H1 (cell line): ENCODE results near the gene FGF3. TPM values are rescaled to one million over a fixed set of nuclear protein-coding genes. Genes with fewer than 3 reads are reported as not detected.

ENCODE experiments used
- CTCF ChIA-PET: fragments of 300-600 bp; sonication (Branson Sonifier 250); formaldehyde crosslinking; loops from one replicate; lab custom pipeline; 2021; ENCODE audit not compliant: partially characterized antibody; lab: Charles Lee
- POLR2A ChIA-PET: fragments of 300-600 bp; sonication (Branson Sonifier 250); formaldehyde crosslinking; loops from one replicate; lab custom pipeline; 2021; ENCODE audit warnings: inconsistent platforms; ENCODE audit not compliant: partially characterized antibody; lab: Charles Lee
- DNase-seq, 2 experiments: peaks; one replicate each; pipeline versions ENCODE4 v3.0.0 to v3.0.0-alpha.2; 2010 to 2022; ENCODE audit warnings: low spot score in 2 of 2, low read depth in 1 of 2, mixed read lengths in 1 of 2
- FAIRE-seq: peaks from 2 replicates; lab custom pipeline; 2011; peaks lifted over from hg19 to GRCh38; lab: Jason Lieb, UNC
- H2AFZ ChIP-seq: 2 replicates; pipeline ENCODE4 v1.8.1; 2012; ENCODE audit warnings: low read length, inconsistent platforms
- H2AK5ac ChIP-seq: 2 replicates; pipeline ENCODE4 v1.6.1; 2013; ENCODE audit warnings: low read depth, low read length
- H2BK120ac ChIP-seq: replicated peaks from 2 replicates; pipeline ENCODE3; 2013; ENCODE audit warnings: low read depth, low read length, inconsistent platforms
- H2BK12ac ChIP-seq: 2 replicates; pipeline ENCODE4 v1.6.1; 2013; ENCODE audit warnings: low read depth, low read length
- H2BK15ac ChIP-seq: 2 replicates; pipeline ENCODE4 v1.6.1; 2013; ENCODE audit warnings: low read length
- H2BK20ac ChIP-seq: 2 replicates; pipeline ENCODE4 v1.6.1; 2013; ENCODE audit warnings: low read length
- H2BK5ac ChIP-seq: 2 replicates; pipeline ENCODE4 v1.6.1; 2013; ENCODE audit warnings: low read depth, low read length
- H3K14ac ChIP-seq: 2 replicates; pipeline ENCODE4 v1.6.1; 2013; ENCODE audit warnings: inconsistent platforms; ENCODE audit not compliant: insufficient read length
- H3K18ac ChIP-seq: 2 replicates; pipeline ENCODE4 v1.6.1; 2013; ENCODE audit warnings: low read length; ENCODE audit errors: extremely low read depth
- H3K23ac ChIP-seq: 2 replicates; pipeline ENCODE4 v1.6.1; 2013; ENCODE audit warnings: inconsistent platforms; ENCODE audit not compliant: insufficient read length
- H3K23me2 ChIP-seq: 2 replicates; pipeline ENCODE4 v1.6.1; 2013; ENCODE audit warnings: low read depth, low read length
- H3K27ac ChIP-seq: 2 replicates; pipeline ENCODE4 v1.6.1; 2011; ENCODE audit warnings: low read depth, low read length, inconsistent platforms
- H3K27me3 ChIP-seq, 4 experiments: replicated peaks in 1 of 4; 1 replicate in 1 of 4; 2 replicates in 3 of 4; pipeline versions ENCODE4 v1.6.1 to v1.8.1; 2011 to 2013; ENCODE audit warnings: low read length in 3 of 4, mild to moderate bottlenecking in 3 of 4, inconsistent platforms in 2 of 4, mixed read lengths in 2 of 4, moderate library complexity in 1 of 4; ENCODE audit not compliant: control insufficient read depth in 3 of 4, insufficient read depth in 3 of 4; ENCODE audit errors: extremely low read depth in 1 of 4
- H3K36me3 ChIP-seq, 4 experiments: 2 replicates each; pipeline versions ENCODE4 v1.6.1 to v1.8.1; 2011 to 2013; ENCODE audit warnings: mild to moderate bottlenecking in 4 of 4, low read length in 3 of 4, moderate library complexity in 2 of 4, control low read depth in 1 of 4, inconsistent platforms in 1 of 4; ENCODE audit not compliant: insufficient read depth in 4 of 4, control insufficient read depth in 2 of 4
- H3K4ac ChIP-seq: replicated peaks from 2 replicates; pipeline ENCODE3; 2013; ENCODE audit warnings: low read length, low read depth, mixed read lengths, inconsistent platforms; ENCODE audit not compliant: insufficient read length
- H3K4me1 ChIP-seq, 4 experiments: replicated peaks in 1 of 4; 1 replicate in 1 of 4; 2 replicates in 3 of 4; pipeline versions ENCODE4 v1.6.1 to v1.8.1; 2011 to 2013; ENCODE audit warnings: low read length in 3 of 4, inconsistent platforms in 2 of 4, mixed read lengths in 1 of 4; ENCODE audit not compliant: insufficient read depth in 4 of 4, control insufficient read depth in 3 of 4
- H3K4me2 ChIP-seq, 2 experiments: 2 replicates each; pipeline versions ENCODE4 v1.6.1 to v1.8.1; 2011 to 2013; ENCODE audit warnings: low read depth in 2 of 2, low read length in 2 of 2, control low read depth in 1 of 2, inconsistent platforms in 1 of 2, mild to moderate bottlenecking in 1 of 2; ENCODE audit not compliant: insufficient read depth in 1 of 2
- H3K4me3 ChIP-seq, 4 experiments: fragments of 200-600, 300-600 bp in 1 of 4; sonication (generic), shearing (Covaris generic), sonication (Bioruptor Twin) in 1 of 4; 2 replicates each; pipeline versions ENCODE4 v1.5.1 to v1.8.1; 2011 to 2016; ENCODE audit warnings: low read length in 4 of 4, low read depth in 3 of 4, control low read depth in 2 of 4, inconsistent platforms in 2 of 4, mild to moderate bottlenecking in 2 of 4, mixed read lengths in 1 of 4, moderate library complexity in 1 of 4; ENCODE audit not compliant: insufficient read depth in 2 of 4; ENCODE audit errors: extremely low read depth in 1 of 4
- H3K56ac ChIP-seq: replicated peaks from 2 replicates; pipeline ENCODE3; 2013; ENCODE audit warnings: low read depth, mild to moderate bottlenecking, mixed read lengths, low read length, inconsistent platforms; ENCODE audit not compliant: insufficient read length
- H3K79me1 ChIP-seq: 2 replicates; pipeline ENCODE4 v1.6.1; 2013; ENCODE audit warnings: low read depth, low read length, control low read depth
- H3K79me2 ChIP-seq, 2 experiments: 2 replicates each; pipeline versions ENCODE4 v1.6.1 to v1.8.1; 2012 to 2013; ENCODE audit warnings: low read length in 2 of 2, mild to moderate bottlenecking in 2 of 2, inconsistent platforms in 1 of 2; ENCODE audit not compliant: insufficient read depth in 2 of 2, control insufficient read depth in 1 of 2
- H3K9ac ChIP-seq, 4 experiments: replicated peaks in 1 of 4; 1 replicate in 1 of 4; 2 replicates in 3 of 4; pipeline versions ENCODE4 v1.6.1 to v1.8.1; 2011 to 2013; ENCODE audit warnings: low read depth in 3 of 4, low read length in 3 of 4, control low read depth in 2 of 4, mild to moderate bottlenecking in 2 of 4, moderate library complexity in 2 of 4, inconsistent platforms in 1 of 4; ENCODE audit errors: extremely low read depth in 1 of 4
- H3K9me3 ChIP-seq, 2 experiments: 2 replicates each; pipeline versions ENCODE4 v1.6.1 to v1.8.1; 2012 to 2013; ENCODE audit warnings: mild to moderate bottlenecking in 2 of 2, moderate library complexity in 2 of 2, control low read depth in 1 of 2, inconsistent platforms in 1 of 2, low read depth in 1 of 2, low read length in 1 of 2, mixed read lengths in 1 of 2; ENCODE audit not compliant: insufficient read depth in 2 of 2
- H4K20me1 ChIP-seq, 2 experiments: replicated peaks in 1 of 2; 2 replicates each; pipeline versions ENCODE3 to v1.8.1; 2011 to 2013; ENCODE audit warnings: inconsistent platforms in 2 of 2, low read length in 2 of 2, mild to moderate bottlenecking in 1 of 2; ENCODE audit not compliant: insufficient read depth in 2 of 2, control insufficient read depth in 1 of 2
- H4K5ac ChIP-seq: 2 replicates; pipeline ENCODE4 v1.6.1; 2013; ENCODE audit warnings: low read length, low read depth, mixed read lengths, inconsistent platforms; ENCODE audit not compliant: insufficient read length
- H4K8ac ChIP-seq: 2 replicates; pipeline ENCODE4 v1.8.0; 2013; ENCODE audit warnings: mild to moderate bottlenecking, moderate library complexity, low read length, inconsistent platforms; ENCODE audit not compliant: insufficient read depth; ENCODE audit errors: extremely low read depth
- H4K91ac ChIP-seq: replicated peaks from 2 replicates; pipeline ENCODE3; 2013; ENCODE audit warnings: low read length, mixed read lengths, inconsistent platforms; ENCODE audit not compliant: insufficient read length
- ATF2 ChIP-seq: IDR thresholded peaks from 2 replicates; pipeline ENCODE4 v1.6.1; 2012; ENCODE audit warnings: low read length, inconsistent platforms
- CHD2 ChIP-seq: IDR thresholded peaks from 2 replicates; pipeline ENCODE4 v1.6.1; 2012; ENCODE audit warnings: low read length, improper control_type of control experiment
- CREB1 ChIP-seq: IDR thresholded peaks from 2 replicates; pipeline ENCODE4 v1.6.1; 2012; ENCODE audit warnings: inconsistent platforms
- EZH2 ChIP-seq: fragments of 200-600 bp; sonication (generic); IDR thresholded peaks from 2 replicates; pipeline ENCODE4 v1.7.1; 2012; ENCODE audit warnings: low read depth, mild to moderate bottlenecking, moderate library complexity, low read length, inconsistent platforms; ENCODE audit not compliant: severe bottlenecking
- FOSL1 ChIP-seq: IDR thresholded peaks from 2 replicates; pipeline ENCODE4 v1.6.1; 2011; ENCODE audit warnings: mild to moderate bottlenecking, low read depth, low read length, moderate library complexity; ENCODE audit not compliant: insufficient read depth
- HDAC2 ChIP-seq, 2 experiments: fragments of 300-600 bp in 1 of 2; sonication (generic) in 1 of 2; IDR thresholded peaks; 2 replicates each; pipeline ENCODE4 v1.6.1; 2011 to 2012; ENCODE audit warnings: low read depth in 2 of 2, low read length in 2 of 2, mild to moderate bottlenecking in 2 of 2, moderate library complexity in 2 of 2, borderline replicate concordance in 1 of 2, inconsistent platforms in 1 of 2
- RBBP5 ChIP-seq: IDR thresholded peaks from 2 replicates; pipeline ENCODE4 v1.7.1; 2012; ENCODE audit warnings: low read depth, mild to moderate bottlenecking, inconsistent platforms, low read length, moderate library complexity, borderline replicate concordance
- RFX5 ChIP-seq: IDR thresholded peaks from 2 replicates; pipeline ENCODE4 v1.6.1; 2011; ENCODE audit warnings: low read depth, low read length, improper control_type of control experiment, borderline replicate concordance
- SAP30 ChIP-seq: fragments of 300-600 bp; sonication (generic); IDR thresholded peaks from 2 replicates; pipeline ENCODE4 v1.7.1; 2012; ENCODE audit warnings: low read length, moderate library complexity, mild to moderate bottlenecking, inconsistent platforms; ENCODE audit not compliant: insufficient read depth, insufficient replicate concordance
- SP1 ChIP-seq: IDR thresholded peaks from 2 replicates; pipeline ENCODE4 v1.6.1; 2011; ENCODE audit warnings: low read depth, low read length
- SRF ChIP-seq: IDR thresholded peaks from 2 replicates; pipeline ENCODE4 v1.6.1; 2011; ENCODE audit warnings: mild to moderate bottlenecking, low read depth, low read length, moderate library complexity
- WGBS, 2 experiments: shearing (Covaris generic) in 1 of 2; methylation state at CpG; one replicate each; pipeline versions ENCODE4 v1.1.6 to v1.1.7; 2013 to 2015; ENCODE audit warnings: low lambda C conversion rate in 2 of 2, mixed read lengths in 2 of 2, inconsistent platforms in 1 of 2, low coverage in 1 of 2, missing lambda C conversion rate in 1 of 2; ENCODE audit not compliant: insufficient replicate concordance in 2 of 2, insufficient coverage in 1 of 2, insufficient read length in 1 of 2; ENCODE audit errors: extremely low coverage in 1 of 2, missing lambda C conversion rate in 1 of 2; 5-methylcytosine and 5-hydroxymethylcytosine counted together
- polyA plus RNA-seq, 7 experiments: library from polyadenylated mRNA; depleted of rRNA in 3 of 7; stranded (reverse) in 5 of 7; unstranded in 2 of 7; fragments of >200 nt in 5 of 7; fragments of 200-250 nt in 2 of 7; gene quantifications; 1 replicate in 5 of 7; 2 replicates in 1 of 7; 4 replicates in 1 of 7; pipeline versions ENCODE4 v1.2.1 to v1.2.3, GENCODE V29; 2011 to 2013; ENCODE audit warnings: missing spikeins in 2 of 7, mixed read lengths in 2 of 7
- total RNA-seq: library from RNA; stranded (reverse); fragmentation: NEBNext Ultra II Directional; extraction: Animal tissue kit (Norgen Biotek cat#: 25700); gene quantifications from 2 replicates; pipeline ENCODE4 v1.2.1, GENCODE V29; 2021
- TF ChIP-seq, protein P1 (sequence below): IDR thresholded peaks from 2 replicates; pipeline ENCODE4 v1.6.1; 2011; ENCODE audit warnings: low read depth, mild to moderate bottlenecking, low read length; ENCODE audit not compliant: insufficient read depth

Gene FGF3
- total and polyA plus RNA-seq, 2 of the 8 experiments (the other 6 are each of a cell fraction or from before 2014, with no cell fraction given): not detected

- 83% methylated on average over 1 of the region's 1 CpG; no CpG with 5 or more reads in 1 of the 2 experiments for WGBS, 2 experiments
- no peak overlapping the region for H3K4ac ChIP-seq
- H3K14ac ChIP-seq: no peak overlapping the region
- H4K5ac ChIP-seq: no peak overlapping the region
- H3K79me2 ChIP-seq: no peaks in the 10 kb centered on the region
- H4K20me1 ChIP-seq: peaks cover 0 to 7% of the 10 kb centered on the region in 2 experiments
- H3K79me1 ChIP-seq: no peaks in the 10 kb centered on the region
- no peak overlapping the region for H2BK15ac ChIP-seq
- H3K4me2 ChIP-seq: no peak overlapping the region
- POLR2A ChIA-PET: no interaction called here
- H4K91ac ChIP-seq: no peak overlapping the region
- DNase-seq (no peak), FAIRE-seq (no peak)
- no peak overlapping the region for H3K4me3 ChIP-seq
- no peak overlapping the region for H2AK5ac ChIP-seq
- H3K23me2 ChIP-seq: peaks cover 9% of the 10 kb centered on the region; the same call in 1 of the 2 replicates
- H2BK20ac ChIP-seq: no peak overlapping the region
- H3K36me3 ChIP-seq: no peaks in the 10 kb centered on the region
- H3K23ac ChIP-seq: no peak overlapping the region
- peaks cover 0 to 5% (median 0%) of the 10 kb centered on the region in 4 experiments; a peak in 3 of 7 replicates for H3K4me1 ChIP-seq
- no peak overlapping the region for H3K56ac ChIP-seq
- H3K27me3 ChIP-seq: no peaks in the 10 kb centered on the region; a peak in 1 of 7 replicates
- no peak overlapping the region for H3K9ac ChIP-seq
- no peak overlapping the region for H3K27ac ChIP-seq
- no peak overlapping the region for H2BK12ac ChIP-seq
- no peak overlapping the region for H2BK120ac ChIP-seq
- CTCF ChIA-PET: no interaction called here
- no peak overlapping the region for H4K8ac ChIP-seq
- peaks cover 4 to 5% of the 10 kb centered on the region in 2 experiments; a peak in 3 of 4 replicates for H3K9me3 ChIP-seq
- H3K18ac ChIP-seq: no peak overlapping the region
- no peak overlapping the region for H2AFZ ChIP-seq
- no peak overlapping the region for H2BK5ac ChIP-seq
- TF ChIP-seq FOSL1: no peak
- TF ChIP-seq, protein P1, sequence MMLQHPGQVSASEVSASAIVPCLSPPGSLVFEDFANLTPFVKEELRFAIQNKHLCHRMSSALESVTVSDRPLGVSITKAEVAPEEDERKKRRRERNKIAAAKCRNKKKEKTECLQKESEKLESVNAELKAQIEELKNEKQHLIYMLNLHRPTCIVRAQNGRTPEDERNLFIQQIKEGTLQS: no peak
- no peak for TF ChIP-seq SP1
- no peak for TF ChIP-seq SRF
- no peak for TF ChIP-seq SAP30
- no peak for TF ChIP-seq HDAC2 (IDR thresholded peaks at IDR 0.05; ENCODE audit: borderline replicate concordance in 1 of 2, low read depth in 2 of 2, low read length in 2 of 2)
- no peak for TF ChIP-seq RBBP5
- TF ChIP-seq EZH2: no peak
- no peak for TF ChIP-seq CHD2
- no peak for TF ChIP-seq RFX5
- TF ChIP-seq CREB1: no peak
- no peak for TF ChIP-seq ATF2
These were observed 16.6 kb downstream of the FGF3 start for GRCh38 chr11:69802590-69802989.
